ENCODE measurements around the gene DNAJA1. TPM values are rescaled to one million over a fixed set of nuclear protein-coding genes. Genes with fewer than 3 reads are reported as not detected.

Gene DNAJA1
- total and polyA plus RNA-seq, 9 donors: 62.6 to 159 (median 112) TPM

GRCh38 chr9:33065157-33066076 is 40.3 kb downstream of the DNAJA1 start:
- intact Hi-C loops (cut with DNase I): no loop called here
- Histone ChIP-seq H3K36me3 (no peaks in the 10 kb centered on the region), H3K27ac (no peak overlapping the region)

GRCh38 chr9:33068991-33069390 is 43.9 kb downstream of the DNAJA1 start:
- DNase-seq: no peak
- intact Hi-C loops (cut with DNase I): no loop called here
- TF ChIP-seq CTCF (IDR thresholded peaks at IDR 0.05) (no peak), EP300 (IDR thresholded peaks at IDR 0.05) (no peak), POLR2A (IDR thresholded peaks at IDR 0.05) (no peak)
- Histone ChIP-seq H3K27me3 (no peaks in the 10 kb centered on the region), H3K4me1 (ENCODE audit: insufficient read depth) (no peaks in the 10 kb centered on the region), H3K36me3 (no peaks in the 10 kb centered on the region), H3K9me3 (no peaks in the 10 kb centered on the region), H3K27ac (no peak overlapping the region), H3K4me3 (no peak overlapping the region)
- 7 to 19% (median 13%) methylated on average over 1 of the region's 1 CpG for WGBS, 3 donors

More at GRCh38 chr9:33065157-33066076, 40.3 kb downstream of the DNAJA1 start:
- 87 to 93% (median 93%) methylated on average over 5 of the region's 5 CpGs for WGBS, 3 donors
- Histone ChIP-seq H3K4me3 (no peak overlapping the region), H3K4me1 (ENCODE audit: insufficient read depth) (no peaks in the 10 kb centered on the region), H3K27me3 (no peaks in the 10 kb centered on the region), H3K9me3 (no peaks in the 10 kb centered on the region)
- TF ChIP-seq POLR2A (IDR thresholded peaks at IDR 0.05) (no peak), EP300 (IDR thresholded peaks at IDR 0.05) (no peak)
- no peak for DNase-seq

- no peaks in the 10 kb centered on the region for H3K27me3 ChIP-seq
- peak within 1 kb of the TSS; percentile 58 for H3K4me3 ChIP-seq
- H3K27ac ChIP-seq: peak within 1 kb of the TSS; percentile 74 to 90
- no peaks in the 10 kb centered on the region for H3K36me3 ChIP-seq
- peak; percentile 97 to 98 (median 97) for DNase-seq
- H3K4me1 ChIP-seq (ENCODE audit: insufficient read depth): peaks cover 2% of the 10 kb centered on the region
- TF ChIP-seq POLR2A (IDR thresholded peaks at IDR 0.05): peak; percentile 87
- peak in 1 of 3 donors; percentile 9 for TF ChIP-seq CTCF (IDR thresholded peaks at IDR 0.05)
- no peak for TF ChIP-seq EP300 (IDR thresholded peaks at IDR 0.05)
- no peaks in the 10 kb centered on the region for H3K9me3 ChIP-seq
- WGBS, 3 donors: 0% methylated on average over 51 to 53 of the region's 53 CpGs
- intact Hi-C loops (cut with DNase I): no loop called here
These were observed 51.3 kb downstream of the DNAJA1 start, which contains the start of gene SMU1 for GRCh38 chr9:33076046-33077004. Gene SMU1, minus strand, starts transcription at chr9:33076674. Its CDS starts 66 bp downstream, at chr9:33076608.

GRCh38 chr9:33080534-33080933 is 55.5 kb downstream of the DNAJA1 start:
- intact Hi-C loops (cut with DNase I): loop anchor here in 2 of 4 donors (2.0 kb wide), 1 partner anchor 144 kb away; no protein-coding TSS in a partner anchor
- H3K27me3 ChIP-seq: no peaks in the 10 kb centered on the region
- H3K4me3 ChIP-seq: no peak overlapping the region
- no peaks in the 10 kb centered on the region for H3K36me3 ChIP-seq
- H3K4me1 ChIP-seq (ENCODE audit: insufficient read depth): no peaks in the 10 kb centered on the region
- no peak for DNase-seq
- TF ChIP-seq CTCF (IDR thresholded peaks at IDR 0.05): no peak
- no peak for TF ChIP-seq POLR2A (IDR thresholded peaks at IDR 0.05)
- no peak for TF ChIP-seq EP300 (IDR thresholded peaks at IDR 0.05)
- peak overlapping the region in 1 of 2 donors; percentile 44 for H3K27ac ChIP-seq
- 47 to 57% (median 50%) methylated on average over 6 of the region's 6 CpGs for WGBS, 3 donors
- H3K9me3 ChIP-seq: no peaks in the 10 kb centered on the region
